22Rv1 (cell line): Measurements from ENCODE around the gene IGFBP7.

Experiments
- CTCF ChIP-seq: fragments of 450-650 bp; IDR thresholded peaks from 2 replicates; pipeline ENCODE4 v1.5.1; 2017; ENCODE audit warnings: mild to moderate bottlenecking
- ZFX ChIP-seq: fragments of 450-650 bp; IDR thresholded peaks from 2 replicates; pipeline ENCODE4 v1.6.1; 2017; ENCODE audit warnings: antibody characterized with exemption, borderline replicate concordance

- TF ChIP-seq CTCF (no peak), ZFX (no peak)
Measured at GRCh38 chr4:57039345-57039744, 70.8 kb downstream of the IGFBP7 start.
